HG02588 (cell line): ENCODE data around the gene CFAP157.

Source experiments
- ATAC-seq: cut with Tn5 transposase; IDR thresholded peaks from one replicate; pipeline ENCODE4 v1.9.1; 2021; ENCODE audit warnings: mild to moderate bottlenecking, moderate library complexity; ENCODE audit not compliant: unreplicated experiment

CFAP157 gene

DNA sequence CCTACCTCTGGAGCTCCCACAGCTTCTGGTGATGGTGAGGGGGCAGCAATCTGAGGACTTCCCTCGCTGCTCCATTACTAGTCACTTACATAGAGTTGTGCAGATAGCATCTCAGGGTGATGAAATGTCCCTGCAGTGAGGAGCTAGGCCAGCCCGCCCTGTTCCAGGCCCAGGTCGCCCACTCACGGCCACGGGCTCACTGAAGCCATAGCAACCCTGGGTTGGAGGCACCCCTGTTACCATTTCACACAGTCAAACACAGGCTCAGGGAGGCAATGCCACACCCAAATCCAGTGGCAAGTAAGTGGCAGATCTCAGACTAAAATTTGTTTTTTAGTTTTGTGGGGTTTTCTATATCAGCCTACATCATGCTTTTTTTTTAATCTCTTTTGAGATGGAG lies 52.1 kb downstream of the CFAP157 start:
- ATAC-seq: no peak

DNA sequence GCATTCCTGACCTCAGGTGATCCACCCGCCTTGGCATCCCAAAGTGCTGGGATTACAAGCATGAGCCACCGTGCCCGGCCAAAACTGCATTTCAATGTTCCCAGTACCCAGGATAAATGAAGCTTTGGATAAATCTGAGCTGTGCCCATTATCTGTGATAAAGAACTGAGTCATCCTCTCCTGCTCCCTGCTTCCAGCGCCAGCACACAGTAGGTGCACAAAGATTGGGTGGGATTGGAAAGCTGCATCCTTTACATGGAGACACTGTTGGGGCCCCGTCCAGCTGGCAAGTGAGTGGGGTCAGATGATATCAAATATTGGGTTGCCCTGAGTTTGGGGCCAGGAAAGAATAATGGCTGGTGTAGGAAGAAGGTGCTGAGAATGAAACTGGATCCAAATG lies 54.3 kb downstream of the CFAP157 start:
- no peak for ATAC-seq

DNA sequence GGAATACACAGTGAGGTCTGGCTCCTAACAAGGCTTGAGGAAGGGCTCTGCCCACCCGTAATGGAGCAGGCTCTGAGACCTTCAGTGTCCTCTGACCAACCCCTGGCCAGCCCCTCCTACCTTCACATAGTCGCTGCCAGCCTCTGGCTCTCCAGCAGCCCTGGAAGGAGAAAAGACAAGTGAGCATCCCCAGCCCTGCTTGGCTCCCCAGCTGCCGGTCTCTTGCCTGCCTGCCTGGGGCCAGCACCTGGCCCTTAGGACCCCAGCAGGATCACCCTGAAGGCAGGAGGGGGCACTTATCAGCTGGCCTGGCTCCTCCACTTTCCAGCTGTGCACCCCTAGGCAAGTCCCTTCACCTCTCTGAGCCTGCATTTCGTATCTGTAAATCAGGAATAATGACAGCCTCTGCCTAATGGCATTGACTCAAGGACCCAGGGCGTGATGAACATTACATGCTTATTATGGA lies 54.7 kb downstream of the CFAP157 start:
- ATAC-seq: no peak

DNA sequence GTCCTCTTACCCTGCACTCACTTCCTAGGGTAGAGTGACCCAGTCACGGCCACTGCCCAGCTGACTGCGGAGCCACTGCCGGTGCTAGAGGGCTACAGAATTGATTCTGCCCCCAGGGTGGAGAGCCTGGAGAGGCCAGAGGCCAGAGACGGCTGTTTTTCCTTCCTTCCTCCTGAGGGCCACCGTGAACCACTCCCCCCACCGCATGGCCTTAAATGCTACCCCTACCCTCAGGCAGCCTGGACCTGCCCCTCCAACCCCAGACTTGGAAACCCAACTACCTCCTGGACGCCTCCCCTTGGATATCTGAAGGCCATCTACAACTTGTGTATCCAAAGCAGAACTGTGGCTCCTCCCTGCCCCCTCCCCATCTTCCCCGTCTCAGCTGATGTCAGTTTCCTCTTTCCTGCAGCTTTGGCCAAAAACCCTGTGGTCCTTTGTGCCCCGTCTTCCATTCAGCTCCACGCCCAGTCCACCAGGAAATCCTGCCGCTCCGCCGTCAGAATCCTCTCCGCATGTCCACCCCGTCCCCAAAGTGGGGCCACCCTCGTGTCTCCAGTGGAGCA lies 55.4 kb downstream of the CFAP157 start:
- ATAC-seq: no peak

DNA sequence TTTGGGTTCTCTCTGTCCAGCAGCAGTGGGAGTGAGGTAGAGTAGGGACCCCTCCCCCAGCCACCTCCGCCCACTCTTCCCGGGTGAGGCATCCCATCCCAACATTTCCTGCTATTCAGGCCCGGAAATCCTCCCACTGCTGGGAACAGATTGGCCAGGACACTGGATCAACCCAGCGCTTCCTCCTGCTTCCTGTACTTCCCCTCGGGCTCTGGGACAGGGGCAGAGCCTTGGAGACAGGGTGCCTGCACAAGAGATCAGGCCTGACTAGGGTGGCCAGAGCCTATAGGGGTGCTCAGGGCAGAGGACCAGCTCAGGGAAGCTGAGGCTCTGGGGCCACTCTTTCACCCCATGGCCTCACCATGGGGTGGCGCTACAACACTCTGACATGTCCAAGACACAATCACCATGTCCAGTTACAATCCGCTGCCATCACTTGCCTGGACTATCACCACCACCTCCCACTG lies 57.2 kb downstream of the CFAP157 start:
- ATAC-seq: no peak

DNA sequence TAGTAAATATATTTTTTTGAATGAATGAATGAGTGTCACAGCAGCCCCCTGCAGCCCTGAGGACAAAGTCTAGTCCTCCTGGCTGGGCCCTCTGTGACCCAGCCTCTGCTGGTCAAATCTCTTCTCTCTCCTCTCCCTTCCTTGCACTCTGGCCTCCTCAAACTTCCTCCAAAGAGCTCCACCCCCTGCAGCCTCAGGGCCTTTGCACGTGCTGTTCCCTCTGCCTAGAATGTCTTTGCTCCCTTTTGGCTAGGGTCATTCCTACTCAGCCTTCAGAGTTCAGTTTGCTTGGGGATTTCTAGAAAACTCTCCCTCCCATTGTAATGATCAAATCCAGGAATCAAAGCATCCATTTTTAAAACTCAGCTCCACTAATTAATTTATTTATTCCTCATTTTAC lies 58.6 kb downstream of the CFAP157 start:
- ATAC-seq: no peak
